ENCODE data around the gene RRP1B. TPM values are rescaled to one million over a fixed set of nuclear protein-coding genes. Genes with fewer than 3 reads are reported as not detected.

RRP1B gene
- total RNA-seq, 1 experiment from 2014 or later: 26.3 TPM

- no TSS peak for BruUV-seq (replicated peaks)
- Histone ChIP-seq H3F3A (ENCODE audit: insufficient read depth, low read depth) (peaks cover 42% of the 10 kb centered on the region), H3K9me3 (ENCODE audit: insufficient read depth, low read depth) (no peaks in the 10 kb centered on the region), H3K79me2 (ENCODE audit: low read depth) (peaks cover 90% of the 10 kb centered on the region), H3K4me3 (no peak overlapping the region; the same call in 1 of the 2 replicates), H3K4me1 (replicated peaks; ENCODE audit: insufficient read depth) (peaks cover 61% of the 10 kb centered on the region), H3K27me3 (ENCODE audit: insufficient read depth, low read depth) (no peaks in the 10 kb centered on the region), H3K27ac (peak overlapping the region; percentile 80), H2AFZ (no peak overlapping the region), H4K20me1 (ENCODE audit: insufficient read depth) (peaks cover 36% of the 10 kb centered on the region), H3K4me2 (peak overlapping the region; percentile 75), H3K9me2 (ENCODE audit: insufficient read depth) (no peaks in the 10 kb centered on the region), H3K36me3 (ENCODE audit: low read depth) (no peaks in the 10 kb centered on the region)
- DNase-seq: peak in 1 of 2 experiments; percentile 40
- intact Hi-C loops (cut with micrococcal nuclease; ENCODE audit: unreplicated experiment): loop anchor here (5.0 kb wide), 2 partner anchors 60 to 70 kb away; partner anchors contain the start of genes HSF2BP, RRP1 and RRP1B
- no peak for TF ChIP-seq EZH2 (IDR thresholded peaks at IDR 0.05; ENCODE audit: low read depth)
- no peak for TF ChIP-seq CTCF (conservative IDR thresholded peaks at IDR 0.05)
- ChIA-PET POLR2A (ENCODE audit: unreplicated experiment) (interaction anchor here (0.6 to 0.7 kb wide), 2 partner anchors 38 to 1561 kb away, joined by 3 read pairs; partner anchors contain the start of gene POFUT2), CTCF (no interaction called here)
These were observed 67.5 kb downstream of the RRP1B start for GRCh38 chr21:43726686-43727518.

GRCh38 chr21:43727519-43728153, 68.3 kb downstream of the RRP1B start:
- Histone ChIP-seq H3K9me3 (ENCODE audit: insufficient read depth, low read depth) (no peaks in the 10 kb centered on the region), H3K36me3 (ENCODE audit: low read depth) (no peaks in the 10 kb centered on the region), H3K79me2 (ENCODE audit: low read depth) (peaks cover 90% of the 10 kb centered on the region), H3K4me3 (peak overlapping the region; percentile 44; the same call in 1 of the 2 replicates), H4K20me1 (ENCODE audit: insufficient read depth) (peaks cover 37% of the 10 kb centered on the region), H2AFZ (no peak overlapping the region), H3K27ac (peak overlapping the region; percentile 80), H3F3A (ENCODE audit: insufficient read depth, low read depth) (peaks cover 42% of the 10 kb centered on the region), H3K4me1 (replicated peaks; ENCODE audit: insufficient read depth) (peaks cover 56% of the 10 kb centered on the region), H3K4me2 (peak overlapping the region; percentile 75), H3K9me2 (ENCODE audit: insufficient read depth) (no peaks in the 10 kb centered on the region), H3K27me3 (ENCODE audit: insufficient read depth, low read depth) (no peaks in the 10 kb centered on the region)
- CTCF ChIA-PET: interaction anchor here (0.6 kb wide), 1 partner anchor 71 kb away, joined by 5 read pairs; no protein-coding TSS in a partner anchor
- POLR2A ChIA-PET (ENCODE audit: unreplicated experiment): interaction anchor here (0.6 to 0.7 kb wide), 5 partner anchors 14 to 1560 kb away, joined by 3 to 29 read pairs (median 3); partner anchors contain the start of gene POFUT2
- no peak; the same call in 1 of the 2 replicates for TF ChIP-seq CTCF (conservative IDR thresholded peaks at IDR 0.05)
- TF ChIP-seq EZH2 (IDR thresholded peaks at IDR 0.05; ENCODE audit: low read depth): no peak
- intact Hi-C loops (cut with micrococcal nuclease; ENCODE audit: unreplicated experiment): loop anchor here (2.0 to 5.0 kb wide), 3 partner anchors 41 to 70 kb away; partner anchors contain the start of genes HSF2BP, RRP1 and RRP1B
- BruUV-seq (replicated peaks): TSS peak; percentile 28
- peak; percentile 75 to 86 for DNase-seq

- POLR2A ChIA-PET (ENCODE audit: unreplicated experiment): interaction anchor here (0.6 to 0.7 kb wide), 3 partner anchors 15 to 41 kb away, joined by 3 to 29 read pairs (median 5); no protein-coding TSS in a partner anchor
- Histone ChIP-seq H3K9me2 (ENCODE audit: insufficient read depth) (no peaks in the 10 kb centered on the region), H3K4me2 (peak overlapping the region; percentile 75), H3K27ac (peak overlapping the region; percentile 80), H4K20me1 (ENCODE audit: insufficient read depth) (peaks cover 40% of the 10 kb centered on the region), H3K36me3 (ENCODE audit: low read depth) (no peaks in the 10 kb centered on the region), H2AFZ (no peak overlapping the region), H3K27me3 (ENCODE audit: insufficient read depth, low read depth) (no peaks in the 10 kb centered on the region), H3K4me1 (replicated peaks; ENCODE audit: insufficient read depth) (peaks cover 56% of the 10 kb centered on the region), H3K79me2 (ENCODE audit: low read depth) (peaks cover 89% of the 10 kb centered on the region), H3K4me3 (peak overlapping the region; percentile 44; the same call in 1 of the 2 replicates), H3F3A (ENCODE audit: insufficient read depth, low read depth) (peaks cover 42% of the 10 kb centered on the region), H3K9me3 (ENCODE audit: insufficient read depth, low read depth) (no peaks in the 10 kb centered on the region)
- TF ChIP-seq EZH2 (IDR thresholded peaks at IDR 0.05; ENCODE audit: low read depth): no peak
- TF ChIP-seq CTCF (conservative IDR thresholded peaks at IDR 0.05): no peak
- DNase-seq: no peak
- BruUV-seq (replicated peaks): no TSS peak
- CTCF ChIA-PET: interaction anchor here (0.6 to 1.0 kb wide), 2 partner anchors 71 to 82 kb away, joined by 3 to 5 read pairs; no protein-coding TSS in a partner anchor
- intact Hi-C loops (cut with micrococcal nuclease; ENCODE audit: unreplicated experiment): loop anchor here (2.0 to 5.0 kb wide), 3 partner anchors 41 to 71 kb away; partner anchors contain the start of genes HSF2BP, RRP1 and RRP1B
These were observed 68.8 kb downstream of the RRP1B start for GRCh38 chr21:43728154-43728466.
